Panc1 (cell line): ENCODE data around the gene PHKB. TPM values are rescaled to one million over a fixed set of nuclear protein-coding genes. Genes with fewer than 3 reads are reported as not detected.

ENCODE experiments used
- ATAC-seq: fragments of 200-7000 bp; cut with Tn5 transposase; 2 replicates; pipeline ENCODE4 v1.9.1; 2020; ENCODE audit warnings: mild to moderate bottlenecking, moderate library complexity
- BruUV-seq: library from RNA; stranded (reverse); fragments of 400-500 nt; replicated peaks from 2 replicates; lab custom pipeline; 2021; lab: Mats Ljungman, UMichigan
- CTCF ChIA-PET: fragments of 300-600 bp; sonication (Branson Sonifier 250); formaldehyde crosslinking; loops from one replicate; lab custom pipeline; 2022; ENCODE audit warnings: antibody characterized with exemption; lab: Charles Lee
- POLR2A ChIA-PET: fragments of 300-600 bp; sonication (Branson Sonifier 250); formaldehyde crosslinking; loops from one replicate; lab custom pipeline; 2022; ENCODE audit warnings: antibody characterized with exemption; lab: Charles Lee
- DNase-seq: peaks from one replicate; pipeline ENCODE4 v3.0.0-alpha.2; 2010; ENCODE audit warnings: low read depth, low spot score
- H3K27ac ChIP-seq: 2 replicates; pipeline ENCODE4 v1.5.1; 2011; ENCODE audit warnings: mild to moderate bottlenecking, low read length, inconsistent platforms
- H3K27me3 ChIP-seq: fragments of 200-500 bp; sonication (Bioruptor generic); 2 replicates; pipeline ENCODE4 v1.6.0; 2014; ENCODE audit warnings: low read length, inconsistent platforms; ENCODE audit not compliant: control insufficient read depth, insufficient read depth
- H3K36me3 ChIP-seq: fragments of 200-500 bp; sonication (Bioruptor generic); 2 replicates; pipeline ENCODE4 v1.5.1; 2014; ENCODE audit warnings: inconsistent platforms, mild to moderate bottlenecking, low read length, moderate library complexity; ENCODE audit not compliant: control insufficient read depth, insufficient read depth
- H3K4me1 ChIP-seq: 2 replicates; pipeline ENCODE4 v1.5.1; 2011; ENCODE audit warnings: inconsistent platforms, mild to moderate bottlenecking, low read length, moderate library complexity; ENCODE audit not compliant: control insufficient read depth, insufficient read depth
- H3K4me3 ChIP-seq, 2 experiments: 2 replicates each; pipeline ENCODE4 v1.5.1; 2011 to 2012; ENCODE audit warnings: low read depth in 2 of 2, low read length in 2 of 2, mild to moderate bottlenecking in 2 of 2, inconsistent platforms in 1 of 2, moderate library complexity in 1 of 2
- H3K9me3 ChIP-seq: fragments of 200-500 bp; sonication (Bioruptor generic); 2 replicates; pipeline ENCODE4 v1.5.1; 2014; ENCODE audit warnings: low read depth, mild to moderate bottlenecking, inconsistent platforms, low read length, moderate library complexity; ENCODE audit not compliant: control insufficient read depth, insufficient read depth
- POLR2AphosphoS5 ChIP-seq: IDR thresholded peaks from 2 replicates; pipeline ENCODE4 v1.6.1; 2012; ENCODE audit warnings: mild to moderate bottlenecking, low read depth, low read length, moderate library complexity
- REST ChIP-seq, 2 experiments: IDR thresholded peaks; 2 replicates each; pipeline ENCODE4 v1.6.1; 2011 to 2012; ENCODE audit warnings: low read depth in 2 of 2, control low read depth in 1 of 2, low read length in 1 of 2, mild to moderate bottlenecking in 1 of 2, moderate library complexity in 1 of 2; ENCODE audit not compliant: insufficient read depth in 1 of 2
- SIN3A ChIP-seq: IDR thresholded peaks from 2 replicates; pipeline ENCODE4 v1.6.1; 2012; ENCODE audit warnings: low read depth, mild to moderate bottlenecking, low read length, moderate library complexity, borderline replicate concordance; ENCODE audit not compliant: insufficient read depth
- TCF7L2 ChIP-seq: IDR thresholded peaks from 2 replicates; pipeline ENCODE4 v1.6.1; 2011; ENCODE audit warnings: mild to moderate bottlenecking, low read depth, low read length, inconsistent platforms
- in situ Hi-C: cut with HindIII; loops from 2 replicates; pipeline ENCODE4 v1.10.0; 2016; ENCODE audit warnings: low sequenced_read_pairs, low pct_unique_long_range_greater_than_20kb
- intact Hi-C: fragments of 100-400 bp; cut with micrococcal nuclease; formaldehyde crosslinking; loops from one replicate; pipeline ENCODE4 v1.10.0; 2022; ENCODE audit not compliant: unreplicated experiment
- total RNA-seq: library from RNA; stranded (reverse); gene quantifications from one replicate; pipeline ENCODE4 v1.2.1, GENCODE V29; 2021; ENCODE audit not compliant: unreplicated experiment
- TF ChIP-seq, protein P1 (sequence below): fragments of 450-650 bp; IDR thresholded peaks from 2 replicates; pipeline ENCODE4 v1.5.1; 2017; ENCODE audit warnings: mild to moderate bottlenecking

Gene PHKB
- total RNA-seq, 1 experiment from 2014 or later, result 29.5 TPM

GRCh38 chr16:47581114-47581513 lies 120.0 kb downstream of the PHKB start:
- in situ Hi-C loops, result no loop called here
- Histone ChIP-seq H3K4me3 (no peak overlapping the region), H3K27ac (no peak overlapping the region), H3K27me3 (no peaks in the 10 kb centered on the region), H3K36me3 (no peaks in the 10 kb centered on the region), H3K4me1 (no peaks in the 10 kb centered on the region), H3K9me3 (no peaks in the 10 kb centered on the region)
- ATAC-seq (no peak), DNase-seq (no peak)
- TF ChIP-seq, protein P1, sequence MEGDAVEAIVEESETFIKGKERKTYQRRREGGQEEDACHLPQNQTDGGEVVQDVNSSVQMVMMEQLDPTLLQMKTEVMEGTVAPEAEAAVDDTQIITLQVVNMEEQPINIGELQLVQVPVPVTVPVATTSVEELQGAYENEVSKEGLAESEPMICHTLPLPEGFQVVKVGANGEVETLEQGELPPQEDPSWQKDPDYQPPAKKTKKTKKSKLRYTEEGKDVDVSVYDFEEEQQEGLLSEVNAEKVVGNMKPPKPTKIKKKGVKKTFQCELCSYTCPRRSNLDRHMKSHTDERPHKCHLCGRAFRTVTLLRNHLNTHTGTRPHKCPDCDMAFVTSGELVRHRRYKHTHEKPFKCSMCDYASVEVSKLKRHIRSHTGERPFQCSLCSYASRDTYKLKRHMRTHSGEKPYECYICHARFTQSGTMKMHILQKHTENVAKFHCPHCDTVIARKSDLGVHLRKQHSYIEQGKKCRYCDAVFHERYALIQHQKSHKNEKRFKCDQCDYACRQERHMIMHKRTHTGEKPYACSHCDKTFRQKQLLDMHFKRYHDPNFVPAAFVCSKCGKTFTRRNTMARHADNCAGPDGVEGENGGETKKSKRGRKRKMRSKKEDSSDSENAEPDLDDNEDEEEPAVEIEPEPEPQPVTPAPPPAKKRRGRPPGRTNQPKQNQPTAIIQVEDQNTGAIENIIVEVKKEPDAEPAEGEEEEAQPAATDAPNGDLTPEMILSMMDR, result peak; percentile 12; the same call in 1 of the 2 replicates
- no peak for TF ChIP-seq POLR2AphosphoS5
- ChIA-PET POLR2A (no interaction called here), CTCF (interaction anchor here (0.6 kb wide), 1 partner anchor 630 kb away, joined by 4 read pairs; no protein-coding TSS in a partner anchor)
- intact Hi-C loops, result no loop called here
- no TSS peak for BruUV-seq

DNA sequence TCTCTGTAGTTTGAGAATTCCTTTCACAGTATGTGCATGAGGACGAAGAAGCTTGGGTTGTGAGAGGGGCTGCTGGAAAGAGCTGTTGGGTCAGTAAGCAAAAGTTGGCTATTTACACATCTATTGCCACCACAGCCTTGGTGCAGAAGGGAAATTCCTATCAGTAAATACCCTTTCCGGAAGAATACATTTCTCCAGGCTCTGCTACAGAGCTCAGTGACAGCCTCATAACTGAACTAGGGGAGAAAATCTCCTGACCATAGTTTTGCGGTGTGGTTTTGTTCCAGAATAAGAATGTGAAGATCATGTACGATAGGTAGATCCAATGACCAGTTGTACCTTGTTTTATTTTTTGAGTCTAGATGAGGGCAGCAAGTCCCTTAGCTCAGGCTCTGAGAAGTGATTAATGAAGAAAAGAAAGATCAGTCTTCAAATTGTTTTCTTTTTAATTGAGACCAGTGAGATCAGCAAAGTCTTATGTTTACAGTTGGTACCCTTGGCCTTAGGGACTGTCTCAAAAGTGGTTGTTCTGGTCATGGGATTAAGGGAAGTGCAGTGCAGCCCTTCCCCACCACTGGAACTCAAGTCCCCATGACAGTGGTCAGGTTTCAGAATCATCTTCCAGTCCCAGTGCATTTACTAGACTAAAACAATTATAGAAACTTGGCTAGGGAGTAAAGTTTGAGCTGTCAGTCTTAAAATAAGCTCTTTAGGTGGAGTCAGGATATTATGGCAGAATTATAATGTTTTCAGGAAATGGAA lies 123.5 kb downstream of the PHKB start:
- intact Hi-C loops (no loop called here), in situ Hi-C loops (no loop called here)
- no peak for TF ChIP-seq REST (IDR thresholded peaks at IDR 0.05; ENCODE audit: insufficient read depth in 1 of 2, low read depth in 2 of 2, low read length in 1 of 2)
- TF ChIP-seq POLR2AphosphoS5, result no peak
- TF ChIP-seq, protein P1, result no peak
- no peak for TF ChIP-seq TCF7L2
- TF ChIP-seq SIN3A, result no peak
- H3K4me1 ChIP-seq, result no peaks in the 10 kb centered on the region
- BruUV-seq, result no TSS peak
- no peak overlapping the region for H3K27ac ChIP-seq
- DNase-seq (no peak), ATAC-seq (no peak)
- CTCF ChIA-PET, result no interaction called here
- H3K9me3 ChIP-seq, result no peaks in the 10 kb centered on the region
- H3K36me3 ChIP-seq, result no peaks in the 10 kb centered on the region
- no peak overlapping the region for H3K4me3 ChIP-seq
- POLR2A ChIA-PET, result no interaction called here
- no peaks in the 10 kb centered on the region for H3K27me3 ChIP-seq
